ENCODE results near the gene ERBB4. TPM values are rescaled to one million over a fixed set of nuclear protein-coding genes. Genes with fewer than 3 reads are reported as not detected.

ERBB4 gene
- total RNA-seq, 1 donor from 2014 or later: not detected

DNA sequence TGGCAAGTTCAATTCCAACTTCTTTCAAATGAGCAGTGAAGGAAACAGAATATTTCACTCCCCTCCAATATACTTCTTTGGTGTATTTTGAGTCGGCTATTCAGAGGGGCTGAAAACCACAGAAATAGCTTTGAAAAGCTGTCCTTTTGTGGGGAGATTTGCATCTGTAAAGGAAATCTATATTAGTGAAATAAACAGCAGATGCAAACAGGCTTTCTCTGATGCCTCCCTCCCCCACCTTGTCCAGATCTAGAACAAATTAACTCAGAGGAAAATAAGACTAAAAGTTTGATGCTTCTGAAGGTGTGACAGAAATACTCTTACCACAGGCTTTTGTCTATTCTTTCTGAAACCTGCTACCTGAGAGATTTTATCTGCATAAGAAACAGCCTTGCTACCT lies 1173.7 kb downstream of the ERBB4 start:
- no peaks in the 10 kb centered on the region for H3K9me3 Mint-ChIP-seq
- no peak overlapping the region for H3K27ac Mint-ChIP-seq
- H3K36me3 Mint-ChIP-seq (ENCODE audit: low read depth): no peaks in the 10 kb centered on the region
- H3K4me3 Mint-ChIP-seq: no peak overlapping the region
- no peaks in the 10 kb centered on the region for H3K4me1 Mint-ChIP-seq (ENCODE audit: low read depth)
- intact Hi-C loops (cut with micrococcal nuclease): no loop called here
- no peaks in the 10 kb centered on the region for H3K27me3 Mint-ChIP-seq (ENCODE audit: insufficient read depth)
- no peak for DNase-seq (ENCODE audit: low spot score)

DNA sequence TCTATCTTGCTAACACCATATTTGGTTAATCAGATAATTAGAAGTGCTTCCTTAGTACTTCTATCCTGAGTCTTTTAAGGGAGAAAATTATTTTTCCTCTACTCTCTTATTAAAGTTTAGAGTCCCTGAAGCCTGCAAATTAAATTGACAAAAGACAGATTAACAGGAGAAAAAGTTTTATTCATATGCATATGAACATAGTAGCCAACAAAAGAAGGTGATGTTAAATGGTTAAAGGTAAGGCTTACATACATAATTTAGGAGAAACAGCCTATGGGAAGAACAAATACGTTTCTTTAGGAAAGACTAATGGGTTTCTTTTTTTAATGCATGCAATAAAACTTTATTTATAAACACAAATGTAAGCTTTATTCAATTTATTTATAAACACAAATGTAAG lies 1177.2 kb downstream of the ERBB4 start:
- no peaks in the 10 kb centered on the region for H3K9me3 Mint-ChIP-seq
- H3K4me3 Mint-ChIP-seq: no peak overlapping the region
- no peaks in the 10 kb centered on the region for H3K27me3 Mint-ChIP-seq (ENCODE audit: insufficient read depth)
- no peak for DNase-seq (ENCODE audit: low spot score)
- no peak overlapping the region for H3K27ac Mint-ChIP-seq
- no peaks in the 10 kb centered on the region for H3K36me3 Mint-ChIP-seq (ENCODE audit: low read depth)
- intact Hi-C loops (cut with micrococcal nuclease): no loop called here
- no peaks in the 10 kb centered on the region for H3K4me1 Mint-ChIP-seq (ENCODE audit: low read depth)

GRCh38 chr2:211359347-211359746 lies 1179.3 kb downstream of the ERBB4 start:
- Mint-ChIP-seq H3K27me3 (ENCODE audit: insufficient read depth) (no peaks in the 10 kb centered on the region), H3K4me1 (ENCODE audit: low read depth) (no peaks in the 10 kb centered on the region), H3K4me3 (no peak overlapping the region), H3K36me3 (ENCODE audit: low read depth) (no peaks in the 10 kb centered on the region), H3K9me3 (no peaks in the 10 kb centered on the region), H3K27ac (no peak overlapping the region)
- intact Hi-C loops (cut with micrococcal nuclease): no loop called here
- DNase-seq (ENCODE audit: low spot score): no peak

- no peaks in the 10 kb centered on the region for H3K9me3 Mint-ChIP-seq
- intact Hi-C loops (cut with micrococcal nuclease): no loop called here
- DNase-seq (ENCODE audit: low spot score): no peak
- H3K27ac Mint-ChIP-seq: no peak overlapping the region
- H3K4me3 Mint-ChIP-seq: no peak overlapping the region
- H3K36me3 Mint-ChIP-seq (ENCODE audit: low read depth): no peaks in the 10 kb centered on the region
- no peaks in the 10 kb centered on the region for H3K27me3 Mint-ChIP-seq (ENCODE audit: insufficient read depth)
- no peaks in the 10 kb centered on the region for H3K4me1 Mint-ChIP-seq (ENCODE audit: low read depth)
Observed at GRCh38 chr2:211358504-211358903, 1180.1 kb downstream of the ERBB4 start.

DNA sequence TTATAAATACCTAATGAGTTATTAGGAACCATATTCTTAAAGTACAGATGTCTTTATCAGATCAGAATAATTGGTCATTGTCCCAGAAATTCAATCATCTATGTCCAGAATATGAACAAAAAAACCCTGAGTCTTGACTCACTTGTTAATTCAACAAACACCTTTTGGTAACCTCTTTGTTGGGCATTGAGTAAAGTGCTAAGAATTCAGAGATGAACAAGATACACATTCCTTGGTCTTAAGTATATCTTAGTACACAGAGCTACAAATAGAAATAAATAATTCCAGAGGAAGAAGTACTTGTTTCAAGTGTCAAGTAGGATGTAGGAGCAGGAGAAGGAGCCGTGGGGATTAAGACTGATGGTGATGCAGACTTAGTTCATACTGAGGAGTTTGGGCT lies 1184.1 kb downstream of the ERBB4 start:
- no peaks in the 10 kb centered on the region for H3K27me3 Mint-ChIP-seq (ENCODE audit: insufficient read depth)
- DNase-seq (ENCODE audit: low spot score): no peak
- intact Hi-C loops (cut with micrococcal nuclease): no loop called here
- no peaks in the 10 kb centered on the region for H3K4me1 Mint-ChIP-seq (ENCODE audit: low read depth)
- H3K36me3 Mint-ChIP-seq (ENCODE audit: low read depth): no peaks in the 10 kb centered on the region
- H3K4me3 Mint-ChIP-seq: no peak overlapping the region
- no peak overlapping the region for H3K27ac Mint-ChIP-seq
- H3K9me3 Mint-ChIP-seq: no peaks in the 10 kb centered on the region

DNA sequence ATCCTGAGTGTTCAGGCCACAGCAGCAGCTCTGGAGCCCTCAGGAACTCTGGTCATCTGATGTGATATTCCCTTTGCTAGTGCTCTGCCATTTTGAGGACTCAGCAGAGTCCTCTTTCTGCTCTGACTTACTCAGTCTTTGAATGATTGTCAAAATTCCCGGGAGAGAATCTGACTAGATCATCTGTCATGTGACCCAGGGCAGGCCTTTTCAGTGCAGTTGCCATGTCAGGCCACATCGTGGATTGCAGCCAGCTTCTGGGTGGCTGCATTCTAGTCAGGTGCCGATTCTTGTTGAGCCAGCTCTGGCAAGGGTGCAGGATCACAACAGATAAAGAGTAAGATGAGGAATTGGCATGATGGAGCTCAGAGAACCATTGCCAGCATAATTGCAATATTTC lies 1186.6 kb downstream of the ERBB4 start:
- Mint-ChIP-seq H3K9me3 (no peaks in the 10 kb centered on the region), H3K4me1 (ENCODE audit: low read depth) (no peaks in the 10 kb centered on the region), H3K27ac (no peak overlapping the region), H3K36me3 (ENCODE audit: low read depth) (no peaks in the 10 kb centered on the region), H3K27me3 (ENCODE audit: insufficient read depth) (no peaks in the 10 kb centered on the region), H3K4me3 (no peak overlapping the region)
- intact Hi-C loops (cut with micrococcal nuclease): no loop called here
- no peak for DNase-seq (ENCODE audit: low spot score)

- H3K4me1 Mint-ChIP-seq (ENCODE audit: low read depth): no peaks in the 10 kb centered on the region
- intact Hi-C loops (cut with micrococcal nuclease): no loop called here
- no peak for DNase-seq (ENCODE audit: low spot score)
- no peaks in the 10 kb centered on the region for H3K36me3 Mint-ChIP-seq (ENCODE audit: low read depth)
- no peak overlapping the region for H3K4me3 Mint-ChIP-seq
- no peak overlapping the region for H3K27ac Mint-ChIP-seq
- no peaks in the 10 kb centered on the region for H3K27me3 Mint-ChIP-seq (ENCODE audit: insufficient read depth)
- H3K9me3 Mint-ChIP-seq: no peaks in the 10 kb centered on the region
Observed at GRCh38 chr2:211349031-211349430, 1189.6 kb downstream of the ERBB4 start.

- Mint-ChIP-seq H3K27ac (no peak overlapping the region), H3K4me3 (no peak overlapping the region), H3K36me3 (ENCODE audit: low read depth) (no peaks in the 10 kb centered on the region), H3K27me3 (ENCODE audit: insufficient read depth) (no peaks in the 10 kb centered on the region), H3K4me1 (ENCODE audit: low read depth) (no peaks in the 10 kb centered on the region), H3K9me3 (no peaks in the 10 kb centered on the region)
- intact Hi-C loops (cut with micrococcal nuclease): no loop called here
- DNase-seq (ENCODE audit: low spot score): no peak
Observed at GRCh38 chr2:211347328-211347727, 1191.3 kb downstream of the ERBB4 start.

GRCh38 chr2:211344289-211344688 lies 1194.3 kb downstream of the ERBB4 start:
- intact Hi-C loops (cut with micrococcal nuclease): no loop called here
- H3K4me1 Mint-ChIP-seq (ENCODE audit: low read depth): no peaks in the 10 kb centered on the region
- no peak overlapping the region for H3K27ac Mint-ChIP-seq
- H3K36me3 Mint-ChIP-seq (ENCODE audit: low read depth): no peaks in the 10 kb centered on the region
- no peaks in the 10 kb centered on the region for H3K27me3 Mint-ChIP-seq (ENCODE audit: insufficient read depth)
- DNase-seq (ENCODE audit: low spot score): no peak
- H3K9me3 Mint-ChIP-seq: no peaks in the 10 kb centered on the region
- no peak overlapping the region for H3K4me3 Mint-ChIP-seq

GRCh38 chr2:211333377-211333776 lies 1205.2 kb downstream of the ERBB4 start:
- H3K9me3 Mint-ChIP-seq: no peaks in the 10 kb centered on the region
- H3K4me3 Mint-ChIP-seq: no peak overlapping the region
- intact Hi-C loops (cut with micrococcal nuclease): no loop called here

DNA sequence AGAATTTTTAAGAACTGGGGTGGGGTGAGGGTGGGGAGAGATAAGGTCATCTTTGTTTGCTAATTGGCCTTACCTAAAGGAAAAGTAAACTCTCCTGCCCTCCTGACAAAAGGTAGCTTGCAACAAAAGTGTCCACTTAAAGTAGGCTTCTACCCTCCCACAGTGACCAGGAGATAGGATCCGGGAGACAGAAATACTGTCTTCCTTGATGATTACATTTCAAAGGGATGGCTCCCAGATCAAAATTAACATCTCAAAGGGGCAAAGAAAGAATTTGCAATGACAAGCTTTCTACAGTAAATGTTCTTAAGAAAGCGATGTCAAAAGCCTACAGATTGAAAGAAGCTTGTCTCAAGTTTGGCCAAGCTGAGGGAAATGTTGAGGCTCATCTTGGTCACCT lies 1206.9 kb downstream of the ERBB4 start:
- Mint-ChIP-seq H3K9me3 (no peaks in the 10 kb centered on the region), H3K36me3 (ENCODE audit: low read depth) (no peaks in the 10 kb centered on the region), H3K27ac (no peak overlapping the region), H3K27me3 (ENCODE audit: insufficient read depth) (no peaks in the 10 kb centered on the region), H3K4me1 (ENCODE audit: low read depth) (no peaks in the 10 kb centered on the region), H3K4me3 (no peak overlapping the region)
- DNase-seq (ENCODE audit: low spot score): no peak
- intact Hi-C loops (cut with micrococcal nuclease): no loop called here

More at GRCh38 chr2:211333377-211333776, 1205.2 kb downstream of the ERBB4 start:
- H3K27ac Mint-ChIP-seq: no peak overlapping the region
- H3K36me3 Mint-ChIP-seq (ENCODE audit: low read depth): no peaks in the 10 kb centered on the region
- no peak for DNase-seq (ENCODE audit: low spot score)
- H3K27me3 Mint-ChIP-seq (ENCODE audit: insufficient read depth): no peaks in the 10 kb centered on the region
- no peaks in the 10 kb centered on the region for H3K4me1 Mint-ChIP-seq (ENCODE audit: low read depth)

DNA sequence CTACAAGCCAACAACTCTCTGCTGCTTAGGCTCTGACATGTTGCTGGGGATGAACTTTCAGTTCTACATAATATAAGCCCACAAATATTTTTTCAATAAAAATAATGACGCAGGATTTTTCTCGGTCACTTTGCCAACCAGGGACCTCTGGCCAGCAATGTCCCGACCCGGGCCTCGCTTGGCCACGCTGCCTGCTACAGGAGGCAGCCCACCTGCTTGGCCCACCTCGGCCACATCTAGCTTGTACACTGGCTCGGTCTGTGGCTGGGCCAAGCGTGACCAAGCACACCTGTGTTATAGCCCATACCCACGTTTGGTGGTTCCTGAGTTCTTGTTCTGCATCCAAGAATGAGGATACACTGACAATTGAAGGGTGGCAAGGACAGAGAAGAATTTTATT lies 1208.7 kb downstream of the ERBB4 start:
- Mint-ChIP-seq H3K36me3 (ENCODE audit: low read depth) (no peaks in the 10 kb centered on the region), H3K4me1 (ENCODE audit: low read depth) (no peaks in the 10 kb centered on the region), H3K27me3 (ENCODE audit: insufficient read depth) (no peaks in the 10 kb centered on the region), H3K9me3 (no peaks in the 10 kb centered on the region), H3K4me3 (no peak overlapping the region), H3K27ac (no peak overlapping the region)
- no peak for DNase-seq (ENCODE audit: low spot score)
- intact Hi-C loops (cut with micrococcal nuclease): no loop called here

DNA sequence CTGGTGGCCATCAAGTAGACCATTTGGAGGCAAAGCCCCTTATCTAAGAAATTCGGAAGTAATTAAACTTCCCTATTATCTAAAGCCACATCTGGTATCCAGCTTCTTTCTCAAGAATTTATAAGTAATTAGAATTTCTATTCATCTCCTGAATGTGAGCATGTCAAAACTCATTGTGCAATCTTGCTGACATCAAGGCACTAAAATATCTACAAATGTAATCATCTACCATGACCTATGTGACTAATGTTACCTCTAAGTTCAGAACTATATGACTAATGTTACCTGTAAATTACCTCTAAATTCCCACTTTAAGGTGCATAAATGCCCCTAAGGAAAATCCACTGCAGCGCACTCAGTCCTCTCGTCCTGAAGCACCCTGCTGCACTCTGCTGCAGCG lies 1209.2 kb downstream of the ERBB4 start:
- intact Hi-C loops (cut with micrococcal nuclease): no loop called here
- Mint-ChIP-seq H3K27me3 (ENCODE audit: insufficient read depth) (no peaks in the 10 kb centered on the region), H3K9me3 (no peaks in the 10 kb centered on the region), H3K36me3 (ENCODE audit: low read depth) (no peaks in the 10 kb centered on the region), H3K27ac (no peak overlapping the region), H3K4me1 (ENCODE audit: low read depth) (no peaks in the 10 kb centered on the region), H3K4me3 (no peak overlapping the region)
- DNase-seq (ENCODE audit: low spot score): no peak

GRCh38 chr2:211328126-211328525 lies 1210.5 kb downstream of the ERBB4 start:
- no peak for DNase-seq (ENCODE audit: low spot score)
- Mint-ChIP-seq H3K9me3 (no peaks in the 10 kb centered on the region), H3K27ac (no peak overlapping the region), H3K4me1 (ENCODE audit: low read depth) (no peaks in the 10 kb centered on the region), H3K4me3 (no peak overlapping the region), H3K36me3 (ENCODE audit: low read depth) (no peaks in the 10 kb centered on the region), H3K27me3 (ENCODE audit: insufficient read depth) (no peaks in the 10 kb centered on the region)
- intact Hi-C loops (cut with micrococcal nuclease): no loop called here

Measured in activated T-helper 1 cell treated with anti-CD3 and anti-CD28 coated beads, Interleukin-12 subunit alpha, Interleukin-12 subunit beta, Interleukin-2, Interleukin-4 antibody, amounts not matched to agents 30 ng/mL and 10 ng/mL and 1 ng/mL, durations not matched to agents 14 hours and 24 hours and 36 hours (primary cell).